Fibroblast of the aortic adventitia (primary cell): ENCODE data around the gene PARVA. TPM values are rescaled to one million over a fixed set of nuclear protein-coding genes. Genes with fewer than 3 reads are reported as not detected.
A peak's percentile ranks its signal among the peaks of the same experiment; 100 is the strongest.

Experiments used
- DNase-seq: peaks from one replicate; pipeline ENCODE4 v3.0.0-alpha.2; 2010; ENCODE audit warnings: low read depth
- H3K4me3 ChIP-seq: 2 replicates; pipeline ENCODE4 v1.5.1; 2011; ENCODE audit warnings: low read depth, mild to moderate bottlenecking, control low read depth, low read length, moderate library complexity
- CTCF ChIP-seq: IDR thresholded peaks from 2 replicates; pipeline ENCODE4 v1.5.1; 2011; ENCODE audit warnings: mild to moderate bottlenecking, low read length, control low read depth, inconsistent platforms; ENCODE audit not compliant: insufficient read depth
- total RNA-seq: library from RNA; depleted of rRNA; stranded (reverse); fragments of >200 nt; gene quantifications from 2 replicates; pipeline ENCODE4 v1.2.3, GENCODE V29; 2012; ENCODE audit warnings: low replicate concordance

PARVA gene
- total RNA-seq, 1 donor = 64.0 TPM

- peak; percentile 80 for DNase-seq
- TF ChIP-seq CTCF = no peak
These were observed 638 bp downstream of the PARVA start for GRCh38 chr11:12377824-12378593.

GRCh38 chr11:12380565-12381325, 3.4 kb downstream of the PARVA start:
- no peak for DNase-seq
- TF ChIP-seq CTCF = no peak
- no peak overlapping the region for H3K4me3 ChIP-seq

More at GRCh38 chr11:12377824-12378593, 638 bp downstream of the PARVA start:
- peak overlapping the region; percentile 83 for H3K4me3 ChIP-seq

- TF ChIP-seq CTCF = no peak
- H3K4me3 ChIP-seq = no peak overlapping the region
- no peak for DNase-seq
These were observed 4.5 kb downstream of the PARVA start for GRCh38 chr11:12381875-12382274.

- TF ChIP-seq CTCF = no peak
- H3K4me3 ChIP-seq = no peak overlapping the region
- no peak for DNase-seq
These were observed 5.1 kb downstream of the PARVA start for GRCh38 chr11:12382451-12382850.

GRCh38 chr11:12386309-12386708, 8.9 kb downstream of the PARVA start:
- H3K4me3 ChIP-seq = no peak overlapping the region
- no peak for DNase-seq
- no peak for TF ChIP-seq CTCF

GRCh38 chr11:12386745-12387144, 9.4 kb downstream of the PARVA start:
- no peak for DNase-seq
- no peak for TF ChIP-seq CTCF

More at GRCh38 chr11:12386745-12387144, 9.4 kb downstream of the PARVA start:
- H3K4me3 ChIP-seq = no peak overlapping the region
